ENCODE results near the gene AIF1L.

The AIF1L gene

DNA sequence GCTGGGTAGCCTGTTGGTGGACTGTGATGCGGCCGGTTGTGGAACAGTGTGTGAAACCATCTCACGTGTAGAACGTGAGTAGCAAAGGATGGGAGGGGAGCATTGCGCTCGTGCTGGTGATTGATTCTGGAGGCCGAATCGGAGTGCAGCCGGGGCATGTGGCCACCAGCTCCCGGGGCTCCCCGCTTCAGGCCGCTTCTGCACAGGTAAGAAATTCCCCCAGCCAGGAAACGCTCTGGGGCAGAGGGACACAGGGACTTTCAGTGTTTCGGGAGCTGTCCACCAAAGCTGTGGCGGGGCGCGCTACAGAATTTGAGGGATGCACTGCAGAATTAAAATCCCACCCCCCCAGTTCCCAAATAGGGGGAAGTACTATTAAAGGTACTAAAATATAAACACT is 45.5 kb upstream of the AIF1L start:
- Histone ChIP-seq H3K36me3 (no peaks in the 10 kb centered on the region), H3K4me1 (no peaks in the 10 kb centered on the region), H3K9me3 (no peaks in the 10 kb centered on the region), H3K4me3 (ENCODE audit: low read depth, low read length) (no peak overlapping the region), H3K27me3 (no peaks in the 10 kb centered on the region)
- TF ChIP-seq, protein P1, sequence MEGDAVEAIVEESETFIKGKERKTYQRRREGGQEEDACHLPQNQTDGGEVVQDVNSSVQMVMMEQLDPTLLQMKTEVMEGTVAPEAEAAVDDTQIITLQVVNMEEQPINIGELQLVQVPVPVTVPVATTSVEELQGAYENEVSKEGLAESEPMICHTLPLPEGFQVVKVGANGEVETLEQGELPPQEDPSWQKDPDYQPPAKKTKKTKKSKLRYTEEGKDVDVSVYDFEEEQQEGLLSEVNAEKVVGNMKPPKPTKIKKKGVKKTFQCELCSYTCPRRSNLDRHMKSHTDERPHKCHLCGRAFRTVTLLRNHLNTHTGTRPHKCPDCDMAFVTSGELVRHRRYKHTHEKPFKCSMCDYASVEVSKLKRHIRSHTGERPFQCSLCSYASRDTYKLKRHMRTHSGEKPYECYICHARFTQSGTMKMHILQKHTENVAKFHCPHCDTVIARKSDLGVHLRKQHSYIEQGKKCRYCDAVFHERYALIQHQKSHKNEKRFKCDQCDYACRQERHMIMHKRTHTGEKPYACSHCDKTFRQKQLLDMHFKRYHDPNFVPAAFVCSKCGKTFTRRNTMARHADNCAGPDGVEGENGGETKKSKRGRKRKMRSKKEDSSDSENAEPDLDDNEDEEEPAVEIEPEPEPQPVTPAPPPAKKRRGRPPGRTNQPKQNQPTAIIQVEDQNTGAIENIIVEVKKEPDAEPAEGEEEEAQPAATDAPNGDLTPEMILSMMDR (IDR thresholded peaks at IDR 0.05; ENCODE audit: low read depth, low read length), result no peak
- DNase-seq, result no peak

DNA sequence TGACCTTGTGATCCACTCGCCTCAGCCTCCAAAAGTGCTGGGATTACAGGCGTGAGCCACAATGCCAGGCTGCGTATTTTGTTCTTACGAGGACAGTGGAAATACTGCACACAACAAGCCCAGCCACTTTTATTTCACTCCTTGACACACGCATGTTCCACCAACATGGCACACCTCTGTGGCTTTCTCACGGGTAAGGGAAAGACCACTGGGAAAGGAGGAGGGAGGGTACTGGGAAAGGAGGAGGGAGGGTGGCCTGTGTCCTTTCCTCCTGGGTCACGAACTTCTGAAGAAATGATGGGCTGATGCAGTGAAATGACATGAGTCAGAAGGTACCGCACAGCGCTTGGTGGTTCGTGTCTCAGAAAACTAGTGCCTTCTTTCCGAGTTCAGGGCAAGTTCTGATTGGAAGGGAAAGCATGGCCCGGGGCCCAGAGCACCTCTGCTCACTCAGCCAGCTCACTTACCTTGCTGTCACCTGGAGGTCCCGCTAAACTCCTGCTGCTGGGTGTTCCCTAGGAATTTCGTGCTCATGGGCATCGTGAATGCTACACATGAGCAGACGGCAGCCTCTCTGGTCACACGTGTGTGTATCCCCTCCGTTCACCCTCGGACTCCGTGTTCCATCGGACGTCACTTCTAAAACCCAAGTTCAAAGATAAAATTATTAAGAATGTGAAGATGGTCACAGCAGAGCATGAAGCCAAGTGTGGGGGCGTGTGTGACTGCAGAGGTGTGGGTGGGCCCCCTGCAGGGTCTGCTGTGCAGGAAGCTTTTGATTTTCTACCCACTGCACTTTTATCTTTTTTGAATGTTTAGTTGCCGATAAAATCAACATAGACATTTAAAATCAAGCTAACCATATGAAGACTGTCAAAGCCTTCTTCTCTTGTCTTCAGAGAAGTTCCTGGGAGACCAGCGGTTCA is 44.5 kb upstream of the AIF1L start:
- no peak for DNase-seq
- no peaks in the 10 kb centered on the region for H3K27me3 ChIP-seq
- H3K4me1 ChIP-seq, result no peaks in the 10 kb centered on the region
- H3K9me3 ChIP-seq, result no peaks in the 10 kb centered on the region
- H3K4me3 ChIP-seq (ENCODE audit: low read depth, low read length), result no peak overlapping the region
- no peaks in the 10 kb centered on the region for H3K36me3 ChIP-seq
- TF ChIP-seq, protein P1 (IDR thresholded peaks at IDR 0.05; ENCODE audit: low read depth, low read length), result no peak

DNA sequence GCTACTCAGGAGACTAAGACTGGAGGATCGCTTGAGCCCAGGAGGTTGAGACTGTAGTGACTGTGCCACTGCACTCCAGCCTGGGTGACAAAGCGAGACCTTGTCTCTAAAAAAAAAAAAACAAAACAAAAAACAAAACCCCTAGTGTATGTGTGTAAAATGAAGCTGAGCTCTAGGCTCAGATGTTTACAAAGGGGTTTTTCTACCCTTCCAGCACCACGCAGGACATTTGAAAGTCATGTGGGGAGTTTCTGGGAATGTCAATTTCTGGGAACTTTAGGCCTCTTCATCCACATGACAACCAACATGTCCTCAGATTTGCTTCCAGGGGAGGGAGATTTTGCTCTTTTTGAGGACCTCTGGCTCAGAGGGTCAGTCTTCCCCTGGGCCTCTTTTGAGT is 42.4 kb upstream of the AIF1L start:
- H3K27me3 ChIP-seq, result no peaks in the 10 kb centered on the region
- H3K9me3 ChIP-seq, result no peaks in the 10 kb centered on the region
- no peaks in the 10 kb centered on the region for H3K36me3 ChIP-seq
- DNase-seq, result no peak
- H3K4me1 ChIP-seq, result no peaks in the 10 kb centered on the region
- TF ChIP-seq, protein P1 (IDR thresholded peaks at IDR 0.05; ENCODE audit: low read depth, low read length), result no peak
- no peak overlapping the region for H3K4me3 ChIP-seq (ENCODE audit: low read depth, low read length)

DNA sequence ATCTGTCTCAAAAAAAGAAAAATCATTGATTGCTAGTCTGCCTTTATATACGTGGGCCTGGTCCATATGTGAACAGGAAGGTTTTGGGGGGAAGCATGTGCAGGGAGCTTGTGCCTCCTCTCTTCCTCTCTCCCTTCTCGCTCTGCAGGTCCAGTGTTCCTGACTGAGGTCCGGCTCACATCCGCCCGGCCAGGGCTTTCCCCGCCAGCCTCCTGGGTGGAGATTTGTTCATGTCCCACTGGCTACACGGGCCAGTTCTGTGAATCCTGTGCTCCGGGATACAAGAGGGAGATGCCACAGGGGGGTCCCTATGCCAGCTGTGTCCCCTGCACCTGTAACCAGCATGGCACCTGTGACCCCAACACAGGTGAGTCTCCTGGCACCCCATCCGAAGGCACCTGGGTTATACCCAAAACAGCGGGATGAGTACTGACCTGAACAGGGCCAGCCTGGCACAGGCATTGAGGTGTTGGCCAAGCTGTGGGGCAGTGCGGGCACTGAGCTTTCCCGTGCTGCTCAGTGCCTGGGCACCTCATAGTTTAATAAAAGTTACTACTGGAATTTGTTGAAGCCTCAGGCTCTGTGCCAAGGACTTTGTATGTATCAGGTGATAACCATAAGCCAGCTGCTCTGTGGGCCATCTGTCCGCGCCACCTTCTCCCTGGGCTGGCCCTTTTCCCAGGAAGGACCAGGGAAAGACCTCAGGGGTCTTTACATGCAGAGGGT is 39.4 kb upstream of the AIF1L start:
- no peak for DNase-seq
- H3K4me3 ChIP-seq (ENCODE audit: low read depth, low read length), result no peak overlapping the region
- no peaks in the 10 kb centered on the region for H3K4me1 ChIP-seq
- H3K9me3 ChIP-seq, result no peaks in the 10 kb centered on the region
- H3K27me3 ChIP-seq, result no peaks in the 10 kb centered on the region
- TF ChIP-seq, protein P1 (IDR thresholded peaks at IDR 0.05; ENCODE audit: low read depth, low read length), result no peak
- no peaks in the 10 kb centered on the region for H3K36me3 ChIP-seq

DNA sequence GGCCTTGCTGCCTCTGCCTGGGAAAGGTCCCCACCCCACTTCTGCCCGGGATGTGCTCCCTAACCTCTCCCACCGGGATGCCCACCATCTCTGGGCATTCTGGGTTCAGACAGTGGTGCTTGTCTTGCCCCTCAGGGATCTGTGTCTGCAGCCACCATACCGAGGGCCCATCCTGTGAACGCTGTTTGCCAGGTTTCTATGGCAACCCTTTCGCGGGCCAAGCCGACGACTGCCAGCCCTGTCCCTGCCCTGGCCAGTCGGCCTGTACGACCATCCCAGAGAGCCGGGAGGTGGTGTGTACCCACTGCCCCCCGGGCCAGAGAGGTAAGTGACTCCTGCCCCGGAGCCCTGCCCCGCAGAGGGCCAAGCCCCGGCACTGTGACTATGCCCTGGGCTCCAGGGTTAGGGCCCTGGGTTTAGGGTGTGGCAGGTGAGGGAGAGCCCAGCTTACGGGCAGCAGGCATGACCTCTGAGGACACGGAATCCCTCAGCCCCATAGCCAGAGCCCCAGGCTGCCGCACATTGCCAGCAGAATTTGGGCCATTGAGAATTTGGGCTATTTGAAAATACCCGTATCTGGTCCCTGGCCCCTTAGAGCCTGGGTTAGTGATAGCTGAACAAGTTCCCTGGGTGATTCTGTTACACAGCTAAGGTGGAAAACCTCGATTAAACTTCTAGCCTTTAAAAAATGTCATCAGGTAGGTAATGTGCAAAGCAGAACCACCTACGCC is 35.3 kb upstream of the AIF1L start:
- H3K36me3 ChIP-seq, result no peaks in the 10 kb centered on the region
- H3K4me1 ChIP-seq, result no peaks in the 10 kb centered on the region
- no peak overlapping the region for H3K4me3 ChIP-seq (ENCODE audit: low read depth, low read length)
- no peaks in the 10 kb centered on the region for H3K27me3 ChIP-seq
- TF ChIP-seq, protein P1 (IDR thresholded peaks at IDR 0.05; ENCODE audit: low read depth, low read length), result no peak
- H3K9me3 ChIP-seq, result no peaks in the 10 kb centered on the region
- no peak for DNase-seq

Data from BE2C (cell line).